GM12878 (cell line): ENCODE measurements around the gene PPM1E. TPM values are rescaled to one million over a fixed set of nuclear protein-coding genes. Genes with fewer than 3 reads are reported as not detected.

Experiments
- ATAC-seq: fragments of 200-7000 bp; cut with Tn5 transposase; 3 replicates; pipeline ENCODE4 v1.9.1; 2020; ENCODE audit warnings: mild to moderate bottlenecking, moderate library complexity
- BruUV-seq: library from RNA; stranded (reverse); fragments of 400-500 nt; replicated peaks from 2 replicates; lab custom pipeline; 2021; lab: Mats Ljungman, UMichigan
- CTCF ChIA-PET: fragments of 300-600 bp; sonication (Branson Sonifier 250); formaldehyde crosslinking; extraction: SDS; loops from one replicate; lab custom pipeline; 2021; ENCODE audit warnings: inconsistent platforms; lab: Yijun Ruan, JAX
- POLR2A ChIA-PET: fragments of 350-600 bp; formaldehyde crosslinking; extraction: SDS; loops from one replicate; lab custom pipeline; 2021; ENCODE audit warnings: inconsistent platforms; lab: Charles Lee
- RAD21 ChIA-PET: fragments of 300-600 bp; sonication (Branson Sonifier 250); formaldehyde crosslinking; loops from one replicate; lab custom pipeline; 2023; ENCODE audit warnings: antibody characterized with exemption; ENCODE audit not compliant: unreplicated experiment; lab: Charles Lee
- SMC1A ChIA-PET: fragments of 300-600 bp; sonication (Branson Sonifier 250); formaldehyde crosslinking; loops from one replicate; lab custom pipeline; 2023; ENCODE audit not compliant: unreplicated experiment, uncharacterized antibody; lab: Charles Lee
- DNase-seq: peaks from one replicate; pipeline ENCODE4 v3.0.0-alpha.2; 2011; ENCODE audit warnings: low read depth, low spot score
- FAIRE-seq: peaks from 3 replicates; lab custom pipeline; 2011; peaks lifted over from hg19 to GRCh38; lab: Jason Lieb, UNC
- H2AFZ ChIP-seq: 2 replicates; pipeline ENCODE4 v1.6.0; 2011; ENCODE audit warnings: low read depth, low read length, control low read depth; ENCODE audit not compliant: control insufficient read depth
- H3K27ac ChIP-seq: 2 replicates; pipeline ENCODE4 v1.5.1; 2011; ENCODE audit warnings: control low read depth; ENCODE audit not compliant: control insufficient read depth, insufficient read depth
- H3K27me3 ChIP-seq, 2 experiments: replicated peaks in 1 of 2; 2 replicates each; pipeline versions ENCODE4 v1.6.0 to v1.6.1; 2011; ENCODE audit warnings: low read length in 1 of 2; ENCODE audit not compliant: control insufficient read depth in 2 of 2, insufficient read depth in 2 of 2
- H3K36me3 ChIP-seq, 2 experiments: 2 replicates each; pipeline ENCODE4 v1.5.1; 2011; ENCODE audit warnings: low read length in 1 of 2; ENCODE audit not compliant: control insufficient read depth in 2 of 2, insufficient read depth in 2 of 2
- H3K4me1 ChIP-seq: 2 replicates; pipeline ENCODE4 v1.6.1; 2011; ENCODE audit warnings: mild to moderate bottlenecking, low read length, moderate library complexity, mixed read lengths; ENCODE audit not compliant: control insufficient read depth, insufficient read depth
- H3K4me2 ChIP-seq: 2 replicates; pipeline ENCODE4 v1.6.0; 2011; ENCODE audit warnings: control low read depth; ENCODE audit not compliant: control insufficient read depth, insufficient read depth
- H3K4me3 ChIP-seq: fragments of 200-600 bp; sonication (generic); 2 replicates; pipeline ENCODE4 v1.5.1; 2016
- H3K79me2 ChIP-seq: 2 replicates; pipeline ENCODE4 v1.6.0; 2011; ENCODE audit warnings: low read length; ENCODE audit not compliant: control insufficient read depth, insufficient read depth
- H3K9ac ChIP-seq: 2 replicates; pipeline ENCODE4 v1.8.0; 2011; ENCODE audit warnings: low read length, control low read depth, mixed read lengths; ENCODE audit not compliant: control insufficient read depth, insufficient read depth
- H3K9me3 ChIP-seq: replicated peaks from 3 replicates; pipeline ENCODE4 v1.5.1; 2011; ENCODE audit warnings: mild to moderate bottlenecking, low read length; ENCODE audit not compliant: control insufficient read depth, insufficient read depth
- H4K20me1 ChIP-seq: 2 replicates; pipeline ENCODE4 v1.6.0; 2011; ENCODE audit not compliant: control insufficient read depth, insufficient read depth
- BCL11A ChIP-seq: IDR thresholded peaks from 2 replicates; pipeline ENCODE4 v1.6.1; 2011; ENCODE audit warnings: low read depth, low read length
- CHD2 ChIP-seq: IDR thresholded peaks from 2 replicates; pipeline ENCODE4 v1.6.1; 2011; ENCODE audit warnings: low read depth, low read length, improper control_type of control experiment, borderline replicate concordance
- CHD4 ChIP-seq: fragments of 200-600 bp; sonication (generic); IDR thresholded peaks from 2 replicates; pipeline ENCODE4 v1.6.1; 2016; ENCODE audit warnings: mild to moderate bottlenecking
- GATAD2B ChIP-seq: fragments of 450-650 bp; conservative IDR thresholded peaks from 2 replicates; pipeline ENCODE4 v1.6.1; 2017; ENCODE audit warnings: low read depth, mild to moderate bottlenecking, moderate library complexity
- IKZF1 ChIP-seq: fragments of 450-650 bp; conservative IDR thresholded peaks from 2 replicates; pipeline ENCODE4 v1.6.1; 2017; ENCODE audit warnings: antibody characterized with exemption, mild to moderate bottlenecking
- IKZF2 ChIP-seq, 2 experiments: fragments of 450-650 bp; IDR thresholded peaks; 2 replicates each; pipeline ENCODE4 v1.6.1; 2017; ENCODE audit warnings: mild to moderate bottlenecking in 2 of 2, moderate library complexity in 2 of 2
- NBN ChIP-seq: fragments of 450-650 bp; IDR thresholded peaks from 2 replicates; pipeline ENCODE4 v1.6.1; 2016
- NFIC ChIP-seq: IDR thresholded peaks from 2 replicates; pipeline ENCODE4 v1.6.1; 2012; ENCODE audit warnings: low read depth, mild to moderate bottlenecking, inconsistent platforms, low read length, moderate library complexity
- PAX8 ChIP-seq: fragments of 450-650 bp; IDR thresholded peaks from 2 replicates; pipeline ENCODE4 v1.6.1; 2017; ENCODE audit warnings: mild to moderate bottlenecking, moderate library complexity
- RB1 ChIP-seq: fragments of 450-650 bp; formaldehyde crosslinking; IDR thresholded peaks from 2 replicates; pipeline ENCODE4 v1.6.1; 2017; ENCODE audit warnings: mild to moderate bottlenecking, borderline replicate concordance
- RBBP5 ChIP-seq: fragments of 200-600 bp; sonication (generic); conservative IDR thresholded peaks from 2 replicates; pipeline ENCODE4 v1.6.1; 2016
- RFX5 ChIP-seq: IDR thresholded peaks from 2 replicates; pipeline ENCODE4 v1.6.1; 2011; ENCODE audit warnings: low read depth, low read length, improper control_type of control experiment
- SPI1 ChIP-seq: IDR thresholded peaks from 2 replicates; pipeline ENCODE4 v1.6.1; 2011; ENCODE audit warnings: low read depth, mild to moderate bottlenecking, low read length, moderate library complexity, borderline replicate concordance; ENCODE audit not compliant: insufficient read depth
- SREBF2 ChIP-seq: IDR thresholded peaks from 2 replicates; pipeline ENCODE4 v1.6.1; 2012; ENCODE audit warnings: mild to moderate bottlenecking, low read length
- TCF7 ChIP-seq: IDR thresholded peaks from 2 replicates; pipeline ENCODE4 v1.6.1; 2014; ENCODE audit warnings: antibody characterized with exemption, borderline replicate concordance
- ZNF274 ChIP-seq: IDR thresholded peaks from one replicate; pipeline ENCODE4 v1.8.0; 2011; ENCODE audit not compliant: insufficient read length, insufficient read depth
- WGBS: methylation state at CpG from one replicate; pipeline ENCODE4 v1.1.6; 2016; ENCODE audit warnings: low lambda C conversion rate; ENCODE audit not compliant: insufficient replicate concordance, insufficient coverage; ENCODE audit errors: missing lambda C conversion rate; 5-methylcytosine and 5-hydroxymethylcytosine counted together
- in situ Hi-C: fragments of 300-500 bp; cut with MboI; formaldehyde crosslinking; loops from 9 replicates; pipeline ENCODE4 v1.14.3; 2018; ENCODE audit warnings: mixed read lengths
- intact Hi-C: fragments of 100-400 bp; cut with micrococcal nuclease; formaldehyde crosslinking; loops from one replicate; pipeline ENCODE4 v1.14.2; 2022; ENCODE audit not compliant: unreplicated experiment
- polyA plus RNA-seq, 11 experiments: library from polyadenylated mRNA; depleted of rRNA in 4 of 11; unstranded in 6 of 11; stranded (reverse) in 5 of 11; fragments of >200 nt; fragmentation: Nextera tagmentation in 4 of 11; fragmentation: Illumina TruSeq in 1 of 11; extraction: Ambion mirVana in 4 of 11; extraction: Trizol in 1 of 11; gene quantifications; 1 replicate in 1 of 11; 2 replicates in 10 of 11; pipeline versions ENCODE4 v1.2.1 to v1.2.3, GENCODE V29; 2011 to 2016; ENCODE audit warnings: inconsistent platforms in 2 of 11, missing spikeins in 2 of 11, low read depth in 1 of 11
- total RNA-seq, 4 experiments: library from RNA; depleted of rRNA in 3 of 4; stranded (reverse); fragments of >200 nt in 3 of 4; fragmentation: Illumina TruSeq in 1 of 4; extraction: Trizol in 1 of 4; gene quantifications; 2 replicates each; pipeline versions ENCODE4 v1.2.1 to v1.2.3, GENCODE V29; 2013 to 2021
- TF ChIP-seq, protein P1 (sequence below): IDR thresholded peaks from 2 replicates; pipeline ENCODE4 v1.6.1; 2012; ENCODE audit warnings: low read depth, low read length, improper control_type of control experiment
- TF ChIP-seq, protein P2 (sequence below): fragments of 450-650 bp; IDR thresholded peaks from 2 replicates; pipeline ENCODE4 v1.6.1; 2017; ENCODE audit warnings: low read depth, mild to moderate bottlenecking, moderate library complexity
- TF ChIP-seq, protein P3 (sequence below): fragments of 150-350 bp; IDR thresholded peaks from 2 replicates; pipeline ENCODE4 v1.6.1; 2014; ENCODE audit warnings: mild to moderate bottlenecking, low read depth, low read length
- TF ChIP-seq, protein P4 (sequence below), 3 experiments: IDR thresholded peaks in 2 of 3; conservative IDR thresholded peaks in 1 of 3; 2 replicates each; pipeline ENCODE4 v1.5.1; 2011; ENCODE audit warnings: low read depth in 3 of 3, low read length in 3 of 3, mild to moderate bottlenecking in 3 of 3, control low read depth in 2 of 3, moderate library complexity in 2 of 3, inconsistent platforms in 1 of 3, mixed read lengths in 1 of 3; ENCODE audit not compliant: control insufficient read depth in 2 of 3, insufficient read depth in 1 of 3; ENCODE audit errors: extremely low read depth in 1 of 3

PPM1E gene
- total and polyA plus RNA-seq, 10 of the 15 experiments (the other 5 are each of a cell fraction or from before 2014, with no cell fraction given): 0.07 to 0.28 (median 0.16) TPM

DNA sequence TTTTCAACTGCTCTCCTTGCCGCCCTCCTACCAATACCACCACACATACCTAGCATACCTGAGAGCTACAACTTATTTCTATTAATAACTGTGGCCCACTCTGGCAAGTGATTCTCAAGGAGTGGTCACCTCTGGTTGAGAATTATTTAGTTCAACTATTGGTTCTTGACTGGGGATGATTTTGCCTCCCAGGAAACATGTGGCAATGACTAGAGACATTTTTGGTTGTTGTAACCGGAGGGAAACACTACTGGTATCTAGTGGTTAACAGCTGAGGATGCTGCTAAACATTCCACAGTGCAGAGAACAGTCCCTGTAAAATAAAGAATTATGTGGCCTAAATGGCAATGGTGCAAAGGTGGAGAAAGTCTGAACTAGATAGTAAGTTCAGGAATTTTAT, 254.4 kb downstream of the PPM1E start:
- no peak for TF ChIP-seq SPI1
- TF ChIP-seq GATAD2B: no peak
- TF ChIP-seq, protein P1, sequence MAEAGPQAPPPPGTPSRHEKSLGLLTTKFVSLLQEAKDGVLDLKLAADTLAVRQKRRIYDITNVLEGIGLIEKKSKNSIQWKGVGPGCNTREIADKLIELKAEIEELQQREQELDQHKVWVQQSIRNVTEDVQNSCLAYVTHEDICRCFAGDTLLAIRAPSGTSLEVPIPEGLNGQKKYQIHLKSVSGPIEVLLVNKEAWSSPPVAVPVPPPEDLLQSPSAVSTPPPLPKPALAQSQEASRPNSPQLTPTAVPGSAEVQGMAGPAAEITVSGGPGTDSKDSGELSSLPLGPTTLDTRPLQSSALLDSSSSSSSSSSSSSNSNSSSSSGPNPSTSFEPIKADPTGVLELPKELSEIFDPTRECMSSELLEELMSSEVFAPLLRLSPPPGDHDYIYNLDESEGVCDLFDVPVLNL: no peak
- TF ChIP-seq CHD4: no peak
- TF ChIP-seq SREBF2: no peak
- no peak for TF ChIP-seq NFIC
- no peak for TF ChIP-seq PAX8
- TF ChIP-seq, protein P2, sequence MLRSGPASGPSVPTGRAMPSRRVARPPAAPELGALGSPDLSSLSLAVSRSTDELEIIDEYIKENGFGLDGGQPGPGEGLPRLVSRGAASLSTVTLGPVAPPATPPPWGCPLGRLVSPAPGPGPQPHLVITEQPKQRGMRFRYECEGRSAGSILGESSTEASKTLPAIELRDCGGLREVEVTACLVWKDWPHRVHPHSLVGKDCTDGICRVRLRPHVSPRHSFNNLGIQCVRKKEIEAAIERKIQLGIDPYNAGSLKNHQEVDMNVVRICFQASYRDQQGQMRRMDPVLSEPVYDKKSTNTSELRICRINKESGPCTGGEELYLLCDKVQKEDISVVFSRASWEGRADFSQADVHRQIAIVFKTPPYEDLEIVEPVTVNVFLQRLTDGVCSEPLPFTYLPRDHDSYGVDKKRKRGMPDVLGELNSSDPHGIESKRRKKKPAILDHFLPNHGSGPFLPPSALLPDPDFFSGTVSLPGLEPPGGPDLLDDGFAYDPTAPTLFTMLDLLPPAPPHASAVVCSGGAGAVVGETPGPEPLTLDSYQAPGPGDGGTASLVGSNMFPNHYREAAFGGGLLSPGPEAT: no peak
- TF ChIP-seq, protein P3, sequence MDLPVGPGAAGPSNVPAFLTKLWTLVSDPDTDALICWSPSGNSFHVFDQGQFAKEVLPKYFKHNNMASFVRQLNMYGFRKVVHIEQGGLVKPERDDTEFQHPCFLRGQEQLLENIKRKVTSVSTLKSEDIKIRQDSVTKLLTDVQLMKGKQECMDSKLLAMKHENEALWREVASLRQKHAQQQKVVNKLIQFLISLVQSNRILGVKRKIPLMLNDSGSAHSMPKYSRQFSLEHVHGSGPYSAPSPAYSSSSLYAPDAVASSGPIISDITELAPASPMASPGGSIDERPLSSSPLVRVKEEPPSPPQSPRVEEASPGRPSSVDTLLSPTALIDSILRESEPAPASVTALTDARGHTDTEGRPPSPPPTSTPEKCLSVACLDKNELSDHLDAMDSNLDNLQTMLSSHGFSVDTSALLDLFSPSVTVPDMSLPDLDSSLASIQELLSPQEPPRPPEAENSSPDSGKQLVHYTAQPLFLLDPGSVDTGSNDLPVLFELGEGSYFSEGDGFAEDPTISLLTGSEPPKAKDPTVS: no peak
- TF ChIP-seq RB1: no peak
- no peak for TF ChIP-seq NBN
- no peak for TF ChIP-seq TCF7
- TF ChIP-seq, protein P4, sequence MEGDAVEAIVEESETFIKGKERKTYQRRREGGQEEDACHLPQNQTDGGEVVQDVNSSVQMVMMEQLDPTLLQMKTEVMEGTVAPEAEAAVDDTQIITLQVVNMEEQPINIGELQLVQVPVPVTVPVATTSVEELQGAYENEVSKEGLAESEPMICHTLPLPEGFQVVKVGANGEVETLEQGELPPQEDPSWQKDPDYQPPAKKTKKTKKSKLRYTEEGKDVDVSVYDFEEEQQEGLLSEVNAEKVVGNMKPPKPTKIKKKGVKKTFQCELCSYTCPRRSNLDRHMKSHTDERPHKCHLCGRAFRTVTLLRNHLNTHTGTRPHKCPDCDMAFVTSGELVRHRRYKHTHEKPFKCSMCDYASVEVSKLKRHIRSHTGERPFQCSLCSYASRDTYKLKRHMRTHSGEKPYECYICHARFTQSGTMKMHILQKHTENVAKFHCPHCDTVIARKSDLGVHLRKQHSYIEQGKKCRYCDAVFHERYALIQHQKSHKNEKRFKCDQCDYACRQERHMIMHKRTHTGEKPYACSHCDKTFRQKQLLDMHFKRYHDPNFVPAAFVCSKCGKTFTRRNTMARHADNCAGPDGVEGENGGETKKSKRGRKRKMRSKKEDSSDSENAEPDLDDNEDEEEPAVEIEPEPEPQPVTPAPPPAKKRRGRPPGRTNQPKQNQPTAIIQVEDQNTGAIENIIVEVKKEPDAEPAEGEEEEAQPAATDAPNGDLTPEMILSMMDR (IDR thresholded peaks at IDR 0.05 in 2 of 3, conservative IDR thresholded peaks at IDR 0.05 in 1 of 3; ENCODE audit: control insufficient read depth in 2 of 3, extremely low read depth in 1 of 3, insufficient read depth in 1 of 3, low read depth in 3 of 3, low read length in 3 of 3): no peak
- TF ChIP-seq CHD2: no peak
- TF ChIP-seq IKZF2 (IDR thresholded peaks at IDR 0.05): no peak
- TF ChIP-seq IKZF1: no peak
- TF ChIP-seq BCL11A: no peak
- no peak for TF ChIP-seq RFX5
- TF ChIP-seq RBBP5: no peak
- TF ChIP-seq ZNF274: no peak
- in situ Hi-C loops (no loop called here), intact Hi-C loops (no loop called here)
- BruUV-seq: no TSS peak
- H3K27ac ChIP-seq: no peak overlapping the region
- no peaks in the 10 kb centered on the region for H3K27me3 ChIP-seq
- RAD21 ChIA-PET: no interaction called here
- no peak for FAIRE-seq
- SMC1A ChIA-PET: interaction anchor here (0.8 to 2.0 kb wide), 7 partner anchors 79 to 492 kb away, joined by 3 to 5 read pairs (median 3); no protein-coding TSS in a partner anchor
- no peaks in the 10 kb centered on the region for H3K4me1 ChIP-seq
- no peak overlapping the region for H2AFZ ChIP-seq
- H3K9me3 ChIP-seq: no peaks in the 10 kb centered on the region
- H3K9ac ChIP-seq: no peak overlapping the region
- DNase-seq: no peak
- 100% methylated on average over 2 of the region's 2 CpGs for WGBS
- ATAC-seq: no peak
- no peaks in the 10 kb centered on the region for H3K79me2 ChIP-seq
- CTCF ChIA-PET: interaction anchor here (0.7 to 3.8 kb wide), 5 partner anchors 8 to 432 kb away, joined by 3 to 14 read pairs (median 3); no protein-coding TSS in a partner anchor
- POLR2A ChIA-PET: interaction anchor here (0.6 to 0.9 kb wide), 2 partner anchors 29 to 308 kb away, joined by 3 read pairs; no protein-coding TSS in a partner anchor
- H3K36me3 ChIP-seq: peaks cover 0 to 2% of the 10 kb centered on the region in 2 experiments; a peak in 1 of 4 replicates
- H3K4me2 ChIP-seq: no peak overlapping the region
- no peaks in the 10 kb centered on the region for H4K20me1 ChIP-seq
- no peak overlapping the region for H3K4me3 ChIP-seq
